Natural killer cell (primary cell): ENCODE data around the gene GPATCH2. TPM values are rescaled to one million over a fixed set of nuclear protein-coding genes. Genes with fewer than 3 reads are reported as not detected.

Source experiments
- ATAC-seq, 3 donors: fragments of 150-1000 bp in 2 of 3; fragments of 200-7000 bp in 1 of 3; cut with Tn5 transposase; 1 replicate in 1 of 3; 2 replicates in 2 of 3; pipeline ENCODE4 v1.10.0; 2021; ENCODE audit warnings: mild to moderate bottlenecking in 2 of 3, moderate library complexity in 2 of 3
- DNase-seq, 2 donors: peaks; one replicate each; pipeline versions ENCODE4 v3.0.0 to v3.0.0-alpha.2; 2013 to 2021; ENCODE audit warnings: mixed read lengths in 1 of 2
- H3K27ac ChIP-seq: one replicate; pipeline ENCODE4 v1.5.1; 2013; ENCODE audit warnings: mild to moderate bottlenecking, low read length
- H3K27me3 ChIP-seq: one replicate; pipeline ENCODE4 v1.6.1; 2013; ENCODE audit warnings: low read length; ENCODE audit not compliant: control insufficient read depth, insufficient read depth
- H3K36me3 ChIP-seq: one replicate; pipeline ENCODE4 v1.6.1; 2013; ENCODE audit warnings: low read length; ENCODE audit not compliant: control insufficient read depth, insufficient read depth
- H3K4me1 ChIP-seq: one replicate; pipeline ENCODE4 v1.6.1; 2013; ENCODE audit warnings: low read length; ENCODE audit not compliant: control insufficient read depth, insufficient read depth
- H3K4me3 ChIP-seq: one replicate; pipeline ENCODE4 v1.5.1; 2013; ENCODE audit warnings: low read length
- H3K9me3 ChIP-seq: one replicate; pipeline ENCODE4 v1.6.1; 2013; ENCODE audit warnings: low read length; ENCODE audit not compliant: control insufficient read depth, insufficient read depth
- H3K27ac Mint-ChIP-seq, 2 donors: one replicate each; pipeline ENCODE4 v1.8.0; 2022; ENCODE audit warnings: mild to moderate bottlenecking in 2 of 2, mixed read lengths in 2 of 2, moderate library complexity in 1 of 2
- H3K27me3 Mint-ChIP-seq, 2 donors: one replicate each; pipeline ENCODE4 v1.8.0; 2022; ENCODE audit warnings: low read depth in 2 of 2, mixed read lengths in 2 of 2
- H3K36me3 Mint-ChIP-seq: one replicate; pipeline ENCODE4 v1.8.0; 2022; ENCODE audit warnings: mixed read lengths
- H3K4me1 Mint-ChIP-seq, 2 donors: one replicate each; pipeline ENCODE4 v1.8.0; 2022; ENCODE audit warnings: mixed read lengths in 2 of 2
- H3K4me3 Mint-ChIP-seq: one replicate; pipeline ENCODE4 v1.8.0; 2022; ENCODE audit warnings: mild to moderate bottlenecking, moderate library complexity, mixed read lengths
- H3K9me3 Mint-ChIP-seq, 2 donors: one replicate each; pipeline ENCODE4 v1.8.0; 2022; ENCODE audit warnings: mixed read lengths in 2 of 2
- CTCF ChIP-seq: fragments of 200-600 bp; IDR thresholded peaks from one replicate; pipeline ENCODE4 v1.8.0; 2022; ENCODE audit warnings: antibody characterized with exemption
- WGBS: methylation state at CpG from one replicate; pipeline ENCODE4 v1.1.7; 2013; ENCODE audit warnings: missing lambda C conversion rate; ENCODE audit not compliant: insufficient coverage; 5-methylcytosine and 5-hydroxymethylcytosine counted together
- intact Hi-C: fragments of 100-400 bp; cut with micrococcal nuclease; formaldehyde crosslinking; loops from one replicate; pipeline ENCODE4 v1.14.2; 2022
- total RNA-seq, 4 donors: library from RNA; stranded (reverse); fragments of 120-200 nt in 1 of 4; gene quantifications; one replicate each; pipeline versions ENCODE4 v1.2.3 to v1.2.4, GENCODE V29; 2013 to 2022

Gene GPATCH2
- total RNA-seq, 3 donors from 2014 or later (not counting 1 experiment from before 2014, with no cell fraction given): 10.4 to 15.4 (median 11.7) TPM

- DNase-seq (no peak), ATAC-seq (no peak)
- H3K4me3 ChIP-seq: no peak overlapping the region
- no peaks in the 10 kb centered on the region for H3K9me3 ChIP-seq
- no peaks in the 10 kb centered on the region for H3K36me3 ChIP-seq
- no peaks in the 10 kb centered on the region for H3K27me3 Mint-ChIP-seq
- no peaks in the 10 kb centered on the region for H3K27me3 ChIP-seq
- WGBS: 95% methylated on average over 7 of the region's 9 CpGs
- H3K4me3 Mint-ChIP-seq: no peak overlapping the region
- H3K9me3 Mint-ChIP-seq: no peaks in the 10 kb centered on the region
- TF ChIP-seq CTCF: no peak
- H3K4me1 ChIP-seq: no peaks in the 10 kb centered on the region
- no peaks in the 10 kb centered on the region for H3K36me3 Mint-ChIP-seq
- H3K27ac Mint-ChIP-seq: no peak overlapping the region
- intact Hi-C loops: no loop called here
- peaks cover 0 to 4% of the 10 kb centered on the region in 2 donors for H3K4me1 Mint-ChIP-seq
- H3K27ac ChIP-seq: no peak overlapping the region
These were observed 95.1 kb downstream of the GPATCH2 start for GRCh38 chr1:217535601-217536377.

- Histone ChIP-seq H3K27me3 (no peaks in the 10 kb centered on the region), H3K27ac (no peak overlapping the region), H3K4me3 (no peak overlapping the region), H3K4me1 (no peaks in the 10 kb centered on the region), H3K9me3 (no peaks in the 10 kb centered on the region), H3K36me3 (no peaks in the 10 kb centered on the region)
- H3K27me3 Mint-ChIP-seq: no peaks in the 10 kb centered on the region
- H3K4me3 Mint-ChIP-seq: no peak overlapping the region
- no peak for TF ChIP-seq CTCF
- ATAC-seq (no peak), DNase-seq (no peak)
- no peaks in the 10 kb centered on the region for H3K9me3 Mint-ChIP-seq
- H3K36me3 Mint-ChIP-seq: no peaks in the 10 kb centered on the region
- no peak overlapping the region for H3K27ac Mint-ChIP-seq
- intact Hi-C loops: no loop called here
- 100% methylated on average over 1 of the region's 1 CpG for WGBS
- H3K4me1 Mint-ChIP-seq: peaks cover 0 to 4% of the 10 kb centered on the region in 2 donors
These were observed 96.3 kb downstream of the GPATCH2 start for GRCh38 chr1:217534566-217534965.

GRCh38 chr1:217528271-217528670, 102.6 kb downstream of the GPATCH2 start:
- peaks cover 6 to 9% of the 10 kb centered on the region in 2 donors for H3K4me1 Mint-ChIP-seq
- Histone ChIP-seq H3K4me1 (no peaks in the 10 kb centered on the region), H3K27me3 (no peaks in the 10 kb centered on the region), H3K27ac (no peak overlapping the region), H3K9me3 (no peaks in the 10 kb centered on the region), H3K36me3 (no peaks in the 10 kb centered on the region), H3K4me3 (no peak overlapping the region)
- ATAC-seq (no peak), DNase-seq (no peak)
- H3K27me3 Mint-ChIP-seq: no peaks in the 10 kb centered on the region
- intact Hi-C loops: no loop called here
- no peak overlapping the region for H3K4me3 Mint-ChIP-seq
- H3K36me3 Mint-ChIP-seq: no peaks in the 10 kb centered on the region
- H3K9me3 Mint-ChIP-seq: no peaks in the 10 kb centered on the region
- WGBS: 87% methylated on average over 3 of the region's 3 CpGs
- no peak for TF ChIP-seq CTCF
- H3K27ac Mint-ChIP-seq: no peak overlapping the region

- ATAC-seq: no peak
- peaks cover 6 to 9% of the 10 kb centered on the region in 2 donors for H3K4me1 Mint-ChIP-seq
- no peaks in the 10 kb centered on the region for H3K36me3 Mint-ChIP-seq
- no peaks in the 10 kb centered on the region for H3K27me3 Mint-ChIP-seq
- no peaks in the 10 kb centered on the region for H3K9me3 Mint-ChIP-seq
- Histone ChIP-seq H3K27me3 (no peaks in the 10 kb centered on the region), H3K9me3 (no peaks in the 10 kb centered on the region), H3K36me3 (no peaks in the 10 kb centered on the region), H3K27ac (no peak overlapping the region), H3K4me3 (no peak overlapping the region), H3K4me1 (no peaks in the 10 kb centered on the region)
- WGBS: 96% methylated on average over 2 of the region's 2 CpGs
- intact Hi-C loops: no loop called here
- DNase-seq: no peak
- no peak for TF ChIP-seq CTCF
- H3K27ac Mint-ChIP-seq: no peak overlapping the region
- H3K4me3 Mint-ChIP-seq: no peak overlapping the region
These were observed 103.7 kb downstream of the GPATCH2 start for GRCh38 chr1:217527151-217527550.
